H1 (cell line): ENCODE results near the gene DIDO1. TPM values are rescaled to one million over a fixed set of nuclear protein-coding genes. Genes with fewer than 3 reads are reported as not detected.

ENCODE experiments used
- EGR1 ChIP-seq: IDR thresholded peaks from 2 replicates; pipeline ENCODE4 v1.6.1; 2011; ENCODE audit warnings: low read depth, low read length, borderline replicate concordance
- FOSL1 ChIP-seq: IDR thresholded peaks from 2 replicates; pipeline ENCODE4 v1.6.1; 2011; ENCODE audit warnings: mild to moderate bottlenecking, low read depth, low read length, moderate library complexity; ENCODE audit not compliant: insufficient read depth
- RXRA ChIP-seq: IDR thresholded peaks from 2 replicates; pipeline ENCODE4 v1.6.1; 2011; ENCODE audit warnings: low read depth, mild to moderate bottlenecking, low read length, moderate library complexity; ENCODE audit not compliant: insufficient read depth
- polyA plus RNA-seq, 7 experiments: library from polyadenylated mRNA; depleted of rRNA in 3 of 7; stranded (reverse) in 5 of 7; unstranded in 2 of 7; fragments of >200 nt in 5 of 7; fragments of 200-250 nt in 2 of 7; gene quantifications; 1 replicate in 5 of 7; 2 replicates in 1 of 7; 4 replicates in 1 of 7; pipeline versions ENCODE4 v1.2.1 to v1.2.3, GENCODE V29; 2011 to 2013; ENCODE audit warnings: missing spikeins in 2 of 7, mixed read lengths in 2 of 7
- total RNA-seq: library from RNA; stranded (reverse); fragmentation: NEBNext Ultra II Directional; extraction: Animal tissue kit (Norgen Biotek cat#: 25700); gene quantifications from 2 replicates; pipeline ENCODE4 v1.2.1, GENCODE V29; 2021

The DIDO1 gene
- total and polyA plus RNA-seq, 2 of the 8 experiments (the other 6 are each of a cell fraction or from before 2014, with no cell fraction given): 53.6 to 82.8 TPM

DNA sequence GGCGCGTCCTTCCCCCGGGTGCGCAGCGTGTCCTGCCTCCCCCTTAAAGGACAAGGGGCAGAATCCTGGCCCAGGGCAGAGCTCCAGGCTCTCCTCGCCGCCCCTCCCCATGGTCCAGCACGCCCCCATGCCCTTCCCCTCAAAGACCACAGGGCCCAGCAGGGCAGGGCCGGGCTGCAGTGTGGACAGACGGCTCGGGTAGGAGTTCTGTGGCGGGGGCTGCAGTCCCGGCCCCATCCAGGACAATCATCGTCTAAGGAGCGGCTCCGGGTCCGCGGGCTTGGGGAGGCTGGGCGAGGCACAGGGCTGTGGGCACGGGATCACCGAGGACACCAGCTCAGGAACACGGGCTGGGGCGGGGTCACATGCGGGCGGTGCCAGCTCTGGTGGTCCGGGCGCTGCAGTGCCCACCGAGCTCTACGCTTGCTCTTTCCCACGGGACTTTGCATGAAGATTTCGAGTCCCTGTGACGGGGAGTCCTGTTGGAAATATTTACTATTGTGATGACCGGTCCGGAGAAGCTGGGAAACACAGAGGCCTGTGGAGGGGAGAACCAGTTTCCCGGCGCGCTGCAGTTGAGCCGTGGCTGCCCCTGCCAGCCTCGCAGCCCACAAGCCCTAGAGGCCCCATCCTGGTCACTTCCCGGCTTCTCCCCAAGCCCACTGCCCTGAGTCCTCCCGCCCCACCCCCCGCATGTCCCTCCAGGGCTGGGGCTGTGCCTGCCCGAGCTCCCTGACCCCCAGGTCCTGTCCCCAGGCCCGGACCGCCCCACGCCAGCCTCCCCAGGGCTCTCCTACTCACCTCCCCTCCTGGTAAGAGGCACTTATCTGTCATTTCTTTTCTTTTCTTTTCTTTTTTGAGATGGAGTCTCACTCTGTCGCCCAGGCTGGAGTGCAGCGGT, 46.8 kb upstream of the DIDO1 start (continued):
- TF ChIP-seq FOSL1 (no peak), RXRA (no peak), EGR1 (no peak)
